ENCODE results near the gene GCHFR. TPM values are rescaled to one million over a fixed set of nuclear protein-coding genes. Genes with fewer than 3 reads are reported as not detected.

GCHFR gene
- total RNA-seq, 4 donors from 2014 or later, result 17.1 to 73.4 (median 34.7) TPM

- TF ChIP-seq POLR2A (IDR thresholded peaks at IDR 0.05) (no peak), CTCF (IDR thresholded peaks at IDR 0.05) (no peak)
- Histone ChIP-seq H3K9me3 (no peaks in the 10 kb centered on the region), H3K36me3 (peaks cover 34 to 39% of the 10 kb centered on the region in 2 donors), H3K27me3 (no peaks in the 10 kb centered on the region), H3K27ac (no peak overlapping the region), H3K4me1 (no peaks in the 10 kb centered on the region), H3K4me3 (replicated peaks in 1 of 3) (no peak overlapping the region)
- no peak for DNase-seq
- intact Hi-C loops (cut with DNase I), result no loop called here
- WGBS, 2 donors, result 46 to 55% methylated on average over 2 of the region's 2 CpGs
Observed at GRCh38 chr15:40739047-40739446, 24.8 kb upstream of the GCHFR start.

GRCh38 chr15:40739854-40740253 is 24.0 kb upstream of the GCHFR start:
- intact Hi-C loops (cut with DNase I), result no loop called here
- Histone ChIP-seq H3K36me3 (peaks cover 34 to 47% of the 10 kb centered on the region in 2 donors), H3K9me3 (no peaks in the 10 kb centered on the region), H3K4me1 (no peaks in the 10 kb centered on the region), H3K27me3 (no peaks in the 10 kb centered on the region), H3K4me3 (replicated peaks in 1 of 3) (no peak overlapping the region), H3K27ac (no peak overlapping the region)
- no peak for DNase-seq
- no peak for TF ChIP-seq POLR2A (IDR thresholded peaks at IDR 0.05)
- no peak for TF ChIP-seq CTCF (IDR thresholded peaks at IDR 0.05)
- 94 to 96% methylated on average over 2 of the region's 2 CpGs for WGBS, 2 donors

DNA sequence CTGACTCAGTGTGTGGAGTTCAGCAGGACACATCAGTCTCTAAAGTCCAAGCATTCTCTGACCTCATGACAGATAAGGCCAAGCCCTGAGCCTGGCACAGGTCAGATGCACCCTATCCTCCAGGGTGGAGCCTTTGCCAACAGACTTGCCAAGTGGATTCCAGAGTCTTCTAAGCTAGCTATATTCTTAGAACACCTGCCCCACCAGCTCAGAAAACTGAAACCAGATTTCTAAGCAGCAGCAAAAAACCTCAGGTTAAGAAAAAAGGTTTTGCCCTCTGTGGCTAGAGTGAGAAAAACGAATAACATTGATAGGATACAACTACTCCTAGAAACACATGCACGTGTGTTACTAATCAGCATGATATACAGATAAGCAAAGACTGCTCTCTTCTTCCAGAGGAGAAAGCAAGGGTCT is 20.4 kb upstream of the GCHFR start:
- Histone ChIP-seq H3K27ac (no peak overlapping the region), H3K4me3 (replicated peaks in 1 of 3) (no peak overlapping the region), H3K36me3 (peaks cover 25 to 35% of the 10 kb centered on the region in 2 donors), H3K9me3 (no peaks in the 10 kb centered on the region), H3K4me1 (no peaks in the 10 kb centered on the region), H3K27me3 (no peaks in the 10 kb centered on the region)
- DNase-seq, result no peak
- intact Hi-C loops (cut with DNase I), result no loop called here
- WGBS, 2 donors, result 72 to 79% methylated on average over 2 of the region's 2 CpGs
- TF ChIP-seq CTCF (IDR thresholded peaks at IDR 0.05), result no peak
- TF ChIP-seq POLR2A (IDR thresholded peaks at IDR 0.05), result no peak

GRCh38 chr15:40743921-40744814 is 19.7 kb upstream of the GCHFR start:
- no peak overlapping the region for H3K4me3 ChIP-seq (replicated peaks in 1 of 3)
- intact Hi-C loops (cut with DNase I), result no loop called here
- H3K36me3 ChIP-seq, result peaks cover 24 to 36% of the 10 kb centered on the region in 2 donors
- H3K27me3 ChIP-seq, result no peaks in the 10 kb centered on the region
- WGBS, 2 donors, result 79 to 89% methylated on average over 12 of the region's 12 CpGs
- no peak overlapping the region for H3K27ac ChIP-seq
- no peak for TF ChIP-seq CTCF (IDR thresholded peaks at IDR 0.05)
- no peak for DNase-seq
- H3K4me1 ChIP-seq, result no peaks in the 10 kb centered on the region
- H3K9me3 ChIP-seq, result no peaks in the 10 kb centered on the region

DNA sequence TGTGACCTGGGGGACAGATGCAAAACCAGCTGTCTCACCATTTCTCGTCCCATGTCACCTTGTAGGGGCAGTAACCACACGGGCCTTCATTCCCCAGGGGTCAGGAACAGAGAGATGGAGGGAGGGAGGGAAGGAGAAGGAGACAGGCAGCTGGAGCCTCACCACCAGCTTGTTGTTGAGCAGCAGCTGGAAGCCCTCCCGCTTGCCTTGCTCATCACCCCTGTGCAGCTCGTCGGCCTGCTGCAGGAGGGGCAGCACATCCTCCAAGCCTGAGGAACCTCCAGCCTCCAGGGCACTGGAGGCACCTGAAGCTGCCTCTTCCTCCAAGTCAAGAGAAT is 19.1 kb upstream of the GCHFR start:
- Histone ChIP-seq H3K36me3 (peaks cover 20 to 41% of the 10 kb centered on the region in 2 donors), H3K27ac (no peak overlapping the region), H3K4me3 (replicated peaks in 1 of 3) (no peak overlapping the region), H3K4me1 (no peaks in the 10 kb centered on the region), H3K27me3 (no peaks in the 10 kb centered on the region), H3K9me3 (no peaks in the 10 kb centered on the region)
- no peak for DNase-seq
- intact Hi-C loops (cut with DNase I), result no loop called here
- TF ChIP-seq CTCF (IDR thresholded peaks at IDR 0.05), result no peak
- no peak for TF ChIP-seq POLR2A (IDR thresholded peaks at IDR 0.05)
- WGBS, 2 donors, result 81% methylated on average over 5 of the region's 5 CpGs
